Measurements from ENCODE around the gene ACSF3.
A peak's percentile ranks its signal among the peaks of the same experiment; 100 is the strongest.

Gene ACSF3

GRCh38 chr16:89194340-89195311, 101.0 kb downstream of the ACSF3 start:
- DNase-seq: no peak

GRCh38 chr16:89195521-89196171, 102.0 kb downstream of the ACSF3 start:
- DNase-seq: no peak

- no peak for DNase-seq
Measured at GRCh38 chr16:89197033-89197632, 103.5 kb downstream of the ACSF3 start.

GRCh38 chr16:89197633-89198416, 104.2 kb downstream of the ACSF3 start:
- DNase-seq: no peak

GRCh38 chr16:89198417-89199240, 105.0 kb downstream of the ACSF3 start:
- no peak for DNase-seq

- DNase-seq: no peak
Measured at GRCh38 chr16:89199241-89200123, 105.8 kb downstream of the ACSF3 start.

- no peak for DNase-seq
Measured at GRCh38 chr16:89200124-89200849, 106.6 kb downstream of the ACSF3 start, which contains the start of gene SLC22A31. SLC22A31 (minus strand) TSS chr16:89200537; CDS start chr16:89200501, 36 bp downstream.

GRCh38 chr16:89200850-89201411, 107.3 kb downstream of the ACSF3 start:
- no peak for DNase-seq

GRCh38 chr16:89201439-89202377, 108.1 kb downstream of the ACSF3 start:
- DNase-seq: peak; percentile 71

GRCh38 chr16:89202422-89203215, 109.0 kb downstream of the ACSF3 start:
- no peak for DNase-seq
